Measurements from ENCODE around the gene BMPER. TPM values are rescaled to one million over a fixed set of nuclear protein-coding genes. Genes with fewer than 3 reads are reported as not detected.

BMPER gene
- total RNA-seq, 1 donor from 2014 or later: 5.2 TPM

DNA sequence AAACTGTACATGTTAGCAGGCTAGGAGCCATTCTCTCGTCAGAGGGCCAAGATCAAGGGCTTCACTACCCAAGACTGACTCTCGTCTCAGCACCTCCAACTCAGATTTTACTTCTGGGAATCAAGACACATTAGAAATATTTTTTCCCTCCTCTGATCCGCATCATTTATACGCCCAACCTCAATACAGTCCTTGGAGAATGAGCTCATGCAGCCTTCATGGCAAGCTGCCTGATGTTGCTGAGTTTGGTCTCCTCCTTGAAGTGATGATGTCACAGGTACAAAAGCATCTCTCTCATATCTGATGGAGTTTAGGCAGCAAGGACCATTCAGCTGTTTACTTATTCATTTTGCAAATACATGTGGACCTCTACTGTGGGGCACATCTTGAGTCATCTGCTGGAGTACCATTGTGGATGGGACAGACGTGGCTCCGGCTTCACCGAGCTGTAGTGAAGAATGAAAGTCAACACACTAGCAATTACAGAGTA is 114.0 kb downstream of the BMPER start:
- Histone ChIP-seq H3K36me3 (no peaks in the 10 kb centered on the region), H3K4me1 (no peaks in the 10 kb centered on the region), H3K27ac (no peak overlapping the region), H3K4me3 (no peak overlapping the region), H3K9me3 (no peaks in the 10 kb centered on the region), H3K27me3 (no peaks in the 10 kb centered on the region)
- intact Hi-C loops (cut with DNase I): no loop called here
- DNase-seq (ENCODE audit: extremely low spot score in 2 of 2): no peak
- TF ChIP-seq POLR2AphosphoS5 (IDR thresholded peaks at IDR 0.05; ENCODE audit: insufficient read depth in 1 of 2, low read depth in 1 of 2) (no peak), POLR2A (IDR thresholded peaks at IDR 0.05) (no peak)
- TF ChIP-seq, protein P1, sequence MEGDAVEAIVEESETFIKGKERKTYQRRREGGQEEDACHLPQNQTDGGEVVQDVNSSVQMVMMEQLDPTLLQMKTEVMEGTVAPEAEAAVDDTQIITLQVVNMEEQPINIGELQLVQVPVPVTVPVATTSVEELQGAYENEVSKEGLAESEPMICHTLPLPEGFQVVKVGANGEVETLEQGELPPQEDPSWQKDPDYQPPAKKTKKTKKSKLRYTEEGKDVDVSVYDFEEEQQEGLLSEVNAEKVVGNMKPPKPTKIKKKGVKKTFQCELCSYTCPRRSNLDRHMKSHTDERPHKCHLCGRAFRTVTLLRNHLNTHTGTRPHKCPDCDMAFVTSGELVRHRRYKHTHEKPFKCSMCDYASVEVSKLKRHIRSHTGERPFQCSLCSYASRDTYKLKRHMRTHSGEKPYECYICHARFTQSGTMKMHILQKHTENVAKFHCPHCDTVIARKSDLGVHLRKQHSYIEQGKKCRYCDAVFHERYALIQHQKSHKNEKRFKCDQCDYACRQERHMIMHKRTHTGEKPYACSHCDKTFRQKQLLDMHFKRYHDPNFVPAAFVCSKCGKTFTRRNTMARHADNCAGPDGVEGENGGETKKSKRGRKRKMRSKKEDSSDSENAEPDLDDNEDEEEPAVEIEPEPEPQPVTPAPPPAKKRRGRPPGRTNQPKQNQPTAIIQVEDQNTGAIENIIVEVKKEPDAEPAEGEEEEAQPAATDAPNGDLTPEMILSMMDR (IDR thresholded peaks at IDR 0.05): no peak

DNA sequence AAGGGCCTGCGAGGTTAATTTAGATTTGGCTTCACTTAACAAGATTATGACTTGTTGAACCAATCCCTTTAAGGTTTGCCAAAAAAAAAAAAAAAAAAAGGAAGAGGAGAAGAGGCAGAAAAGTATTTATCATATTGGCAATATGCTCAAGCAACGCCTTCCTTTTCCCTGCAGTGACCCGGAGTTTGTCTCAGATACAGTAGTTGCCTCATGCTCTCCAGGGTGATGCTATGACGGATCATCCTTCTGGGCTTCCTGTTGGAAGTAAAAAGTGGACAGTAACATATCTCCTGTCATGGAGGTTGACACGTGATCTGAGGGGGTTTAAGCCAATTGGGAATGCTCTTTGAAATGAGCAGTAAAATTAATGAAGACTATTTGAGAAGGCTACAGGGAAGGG is 117.3 kb downstream of the BMPER start:
- TF ChIP-seq, protein P1 (IDR thresholded peaks at IDR 0.05): no peak
- no peak for TF ChIP-seq POLR2A (IDR thresholded peaks at IDR 0.05)
- TF ChIP-seq POLR2AphosphoS5 (IDR thresholded peaks at IDR 0.05; ENCODE audit: insufficient read depth in 1 of 2, low read depth in 1 of 2): no peak
- H3K27ac ChIP-seq: no peak overlapping the region
- H3K36me3 ChIP-seq: no peaks in the 10 kb centered on the region
- no peak overlapping the region for H3K4me3 ChIP-seq
- DNase-seq (ENCODE audit: extremely low spot score in 2 of 2): no peak
- H3K27me3 ChIP-seq: no peaks in the 10 kb centered on the region
- H3K9me3 ChIP-seq: no peaks in the 10 kb centered on the region
- H3K4me1 ChIP-seq: no peaks in the 10 kb centered on the region
- intact Hi-C loops (cut with DNase I): no loop called here

DNA sequence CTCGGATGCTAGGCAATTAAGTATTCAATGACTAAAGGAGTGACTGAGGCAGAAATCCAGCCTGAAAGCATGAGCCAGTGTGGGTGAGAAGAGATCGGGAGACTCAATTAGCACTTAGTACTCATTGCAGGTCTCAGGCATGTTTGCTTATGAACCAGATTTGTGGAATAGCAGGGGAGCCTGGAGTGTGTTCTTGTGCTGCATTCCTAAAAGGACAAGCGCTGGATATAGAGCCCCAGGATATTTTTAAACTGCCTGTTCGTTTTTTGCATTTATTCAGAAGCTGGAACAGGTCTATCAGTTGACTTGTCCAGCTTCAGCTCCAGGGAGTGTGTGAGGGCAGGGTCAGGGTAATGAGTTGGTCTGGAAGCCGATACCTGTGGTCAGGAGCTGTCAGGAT is 120.3 kb downstream of the BMPER start:
- intact Hi-C loops (cut with DNase I): no loop called here
- Histone ChIP-seq H3K4me1 (no peaks in the 10 kb centered on the region), H3K9me3 (no peaks in the 10 kb centered on the region), H3K27ac (no peak overlapping the region), H3K36me3 (no peaks in the 10 kb centered on the region), H3K4me3 (no peak overlapping the region), H3K27me3 (no peaks in the 10 kb centered on the region)
- no peak for DNase-seq (ENCODE audit: extremely low spot score in 2 of 2)
- TF ChIP-seq POLR2AphosphoS5 (IDR thresholded peaks at IDR 0.05; ENCODE audit: insufficient read depth in 1 of 2, low read depth in 1 of 2) (no peak), POLR2A (IDR thresholded peaks at IDR 0.05) (no peak)
- TF ChIP-seq, protein P1 (IDR thresholded peaks at IDR 0.05): no peak

DNA sequence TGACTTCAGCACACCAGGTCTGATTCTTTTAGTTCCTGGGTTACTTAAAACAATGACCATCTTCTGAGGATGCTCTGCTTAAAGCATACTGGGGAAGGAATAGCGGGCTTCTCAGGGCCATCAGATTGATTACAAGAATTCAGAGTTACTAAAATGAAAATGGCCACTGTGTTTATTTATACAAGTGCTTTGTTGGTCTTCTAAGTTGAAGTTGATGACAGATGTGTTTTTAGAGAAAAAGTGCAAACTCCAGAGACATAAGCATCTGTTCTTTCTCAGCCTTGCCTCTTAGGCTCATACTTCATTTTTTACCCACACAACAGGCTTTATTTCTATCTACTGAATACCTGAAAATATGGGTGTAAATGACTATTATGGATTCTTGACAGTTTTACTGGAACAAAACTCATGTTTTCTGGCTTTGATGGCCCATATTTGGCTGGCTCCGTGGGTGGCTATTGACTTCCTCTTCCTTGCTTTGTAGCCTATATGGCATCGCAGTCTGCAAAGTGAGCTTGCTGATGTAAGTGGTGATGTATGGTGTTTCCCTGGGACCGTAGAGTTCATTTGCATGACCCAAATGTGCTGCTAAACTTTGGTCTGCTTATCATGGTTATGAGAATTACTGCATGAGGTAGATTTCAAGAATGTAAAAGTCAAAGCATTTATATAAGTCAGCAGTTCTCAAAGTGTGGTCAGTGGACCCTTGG is 121.3 kb downstream of the BMPER start:
- no peak overlapping the region for H3K4me3 ChIP-seq
- no peaks in the 10 kb centered on the region for H3K9me3 ChIP-seq
- H3K27me3 ChIP-seq: no peaks in the 10 kb centered on the region
- no peaks in the 10 kb centered on the region for H3K36me3 ChIP-seq
- intact Hi-C loops (cut with DNase I): no loop called here
- no peak overlapping the region for H3K27ac ChIP-seq
- H3K4me1 ChIP-seq: no peaks in the 10 kb centered on the region
- no peak for DNase-seq (ENCODE audit: extremely low spot score in 2 of 2)
- TF ChIP-seq POLR2AphosphoS5 (IDR thresholded peaks at IDR 0.05; ENCODE audit: insufficient read depth in 1 of 2, low read depth in 1 of 2) (no peak), POLR2A (IDR thresholded peaks at IDR 0.05) (no peak)
- TF ChIP-seq, protein P1 (IDR thresholded peaks at IDR 0.05): no peak

DNA sequence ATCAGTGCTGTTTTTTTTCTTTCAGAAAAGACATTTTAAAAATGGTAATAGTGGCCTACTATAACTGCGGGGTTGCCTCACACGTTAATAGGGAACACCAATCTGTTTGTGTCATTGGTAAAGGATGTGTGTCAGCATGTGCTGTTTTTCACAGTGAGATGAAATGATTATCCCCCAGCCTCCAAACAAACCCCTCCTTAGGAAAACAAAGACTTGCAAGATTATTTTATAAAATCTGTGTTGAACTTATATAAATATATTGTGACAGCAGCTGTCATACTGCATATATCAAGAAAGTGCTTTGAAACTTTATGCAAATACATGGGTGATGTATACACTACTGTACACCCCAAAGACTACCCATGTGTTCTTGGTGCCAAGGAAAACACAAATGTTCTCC is 125.8 kb downstream of the BMPER start:
- H3K27me3 ChIP-seq: no peaks in the 10 kb centered on the region
- H3K27ac ChIP-seq: no peak overlapping the region
- TF ChIP-seq POLR2A (IDR thresholded peaks at IDR 0.05) (no peak), POLR2AphosphoS5 (IDR thresholded peaks at IDR 0.05; ENCODE audit: insufficient read depth in 1 of 2, low read depth in 1 of 2) (no peak)
- TF ChIP-seq, protein P1 (IDR thresholded peaks at IDR 0.05): no peak
- H3K36me3 ChIP-seq: no peaks in the 10 kb centered on the region
- DNase-seq (ENCODE audit: extremely low spot score in 2 of 2): no peak
- intact Hi-C loops (cut with DNase I): no loop called here
- H3K4me3 ChIP-seq: no peak overlapping the region
- no peaks in the 10 kb centered on the region for H3K4me1 ChIP-seq
- H3K9me3 ChIP-seq: no peaks in the 10 kb centered on the region

Data from vagina (tissue), 2 donors.